Neural cell (in vitro differentiated cells): ENCODE results near the gene ARHGAP29.

Experiments used
- CTCF ChIP-seq: fragments of 450-650 bp; IDR thresholded peaks from 2 replicates; pipeline ENCODE4 v1.5.1; 2014; ENCODE audit warnings: antibody characterized with exemption, mild to moderate bottlenecking, moderate library complexity; ENCODE audit not compliant: poor library complexity, severe bottlenecking
- EP300 ChIP-seq: fragments of 450-650 bp; conservative IDR thresholded peaks from 2 replicates; pipeline ENCODE4 v1.6.1; 2014; ENCODE audit warnings: antibody characterized with exemption, mild to moderate bottlenecking, moderate library complexity; ENCODE audit not compliant: poor library complexity, severe bottlenecking
- EZH2 ChIP-seq: fragments of 200-600, 300-800 bp; shearing (Covaris generic), sonication (generic); IDR thresholded peaks from 2 replicates; pipeline ENCODE4 v1.6.1; 2014; ENCODE audit warnings: antibody characterized with exemption, low read length, borderline replicate concordance, mild to moderate bottlenecking; ENCODE audit not compliant: insufficient read depth, poor library complexity, severe bottlenecking
- MXI1 ChIP-seq: fragments of 450-650 bp; conservative IDR thresholded peaks from 2 replicates; pipeline ENCODE4 v1.6.1; 2014; ENCODE audit warnings: antibody characterized with exemption, mild to moderate bottlenecking; ENCODE audit not compliant: poor library complexity, severe bottlenecking
- POLR2AphosphoS5 ChIP-seq: IDR thresholded peaks from 2 replicates; pipeline ENCODE4 v1.6.1; 2012
- RAD21 ChIP-seq: fragments of 450-650 bp; conservative IDR thresholded peaks from 2 replicates; pipeline ENCODE4 v1.6.1; 2014; ENCODE audit warnings: antibody characterized with exemption, mild to moderate bottlenecking, moderate library complexity
- SMC3 ChIP-seq: fragments of 450-650 bp; conservative IDR thresholded peaks from 2 replicates; pipeline ENCODE4 v1.6.1; 2014; ENCODE audit warnings: antibody characterized with exemption, mild to moderate bottlenecking, moderate library complexity; ENCODE audit not compliant: poor library complexity
- TF ChIP-seq, protein P1 (sequence below): IDR thresholded peaks from 2 replicates; pipeline ENCODE4 v1.6.1; 2012; ENCODE audit warnings: borderline replicate concordance

DNA sequence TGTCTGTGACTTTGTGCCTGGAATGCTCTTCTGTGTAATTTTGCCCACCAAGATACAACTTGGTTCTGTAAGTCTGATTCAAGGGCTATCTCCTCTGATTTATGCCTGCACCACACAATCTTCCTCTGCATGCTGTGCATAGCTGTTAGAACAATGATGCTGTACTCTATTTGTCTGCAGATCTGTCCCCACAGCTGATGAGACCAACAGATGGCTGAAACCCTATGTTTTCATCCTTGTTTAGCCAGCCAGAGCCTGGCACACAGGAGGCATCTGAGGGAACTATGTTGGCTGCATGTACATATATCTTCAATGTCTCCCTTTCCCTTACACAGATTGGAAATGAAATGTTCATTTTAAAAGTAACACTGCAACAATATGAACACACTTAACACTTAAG lies 58.5 kb downstream of the ARHGAP29 start:
- no peak for TF ChIP-seq CTCF
- TF ChIP-seq EZH2: no peak
- no peak for TF ChIP-seq EP300
- no peak for TF ChIP-seq SMC3
- TF ChIP-seq POLR2AphosphoS5: no peak
- TF ChIP-seq MXI1: no peak
- no peak for TF ChIP-seq RAD21
- TF ChIP-seq, protein P1, sequence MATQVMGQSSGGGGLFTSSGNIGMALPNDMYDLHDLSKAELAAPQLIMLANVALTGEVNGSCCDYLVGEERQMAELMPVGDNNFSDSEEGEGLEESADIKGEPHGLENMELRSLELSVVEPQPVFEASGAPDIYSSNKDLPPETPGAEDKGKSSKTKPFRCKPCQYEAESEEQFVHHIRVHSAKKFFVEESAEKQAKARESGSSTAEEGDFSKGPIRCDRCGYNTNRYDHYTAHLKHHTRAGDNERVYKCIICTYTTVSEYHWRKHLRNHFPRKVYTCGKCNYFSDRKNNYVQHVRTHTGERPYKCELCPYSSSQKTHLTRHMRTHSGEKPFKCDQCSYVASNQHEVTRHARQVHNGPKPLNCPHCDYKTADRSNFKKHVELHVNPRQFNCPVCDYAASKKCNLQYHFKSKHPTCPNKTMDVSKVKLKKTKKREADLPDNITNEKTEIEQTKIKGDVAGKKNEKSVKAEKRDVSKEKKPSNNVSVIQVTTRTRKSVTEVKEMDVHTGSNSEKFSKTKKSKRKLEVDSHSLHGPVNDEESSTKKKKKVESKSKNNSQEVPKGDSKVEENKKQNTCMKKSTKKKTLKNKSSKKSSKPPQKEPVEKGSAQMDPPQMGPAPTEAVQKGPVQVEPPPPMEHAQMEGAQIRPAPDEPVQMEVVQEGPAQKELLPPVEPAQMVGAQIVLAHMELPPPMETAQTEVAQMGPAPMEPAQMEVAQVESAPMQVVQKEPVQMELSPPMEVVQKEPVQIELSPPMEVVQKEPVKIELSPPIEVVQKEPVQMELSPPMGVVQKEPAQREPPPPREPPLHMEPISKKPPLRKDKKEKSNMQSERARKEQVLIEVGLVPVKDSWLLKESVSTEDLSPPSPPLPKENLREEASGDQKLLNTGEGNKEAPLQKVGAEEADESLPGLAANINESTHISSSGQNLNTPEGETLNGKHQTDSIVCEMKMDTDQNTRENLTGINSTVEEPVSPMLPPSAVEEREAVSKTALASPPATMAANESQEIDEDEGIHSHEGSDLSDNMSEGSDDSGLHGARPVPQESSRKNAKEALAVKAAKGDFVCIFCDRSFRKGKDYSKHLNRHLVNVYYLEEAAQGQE: no peak
